Measurements from ENCODE around the gene DNAJA1. TPM values are rescaled to one million over a fixed set of nuclear protein-coding genes. Genes with fewer than 3 reads are reported as not detected.

The DNAJA1 gene
- total RNA-seq, 1 experiment from 2014 or later: 117 TPM

- BruUV-seq (replicated peaks): no TSS peak
- RAD21 ChIA-PET (ENCODE audit: low non-redundant PET in 1 of 2, low total read pairs in 2 of 2, uncharacterized antibody in 2 of 2, unreplicated experiment in 2 of 2): interaction anchor here in 1 of 2 experiments (1.7 kb wide), 1 partner anchor 143 kb away, joined by 4 read pairs; no protein-coding TSS in a partner anchor
- POLR2A ChIA-PET: no interaction called here
- TF ChIP-seq RAD21 (IDR thresholded peaks at IDR 0.05; ENCODE audit: low read depth) (no peak), ZNF274 (IDR thresholded peaks at IDR 0.05; ENCODE audit: low read depth, low read length) (no peak), EZH2 (IDR thresholded peaks at IDR 0.05) (no peak), CBX3 (IDR thresholded peaks at IDR 0.05; ENCODE audit: low read depth) (no peak), EZH2phosphoT487 (IDR thresholded peaks at IDR 0.05; ENCODE audit: borderline replicate concordance) (no peak), POLR2A (IDR thresholded peaks at IDR 0.05; ENCODE audit: borderline replicate concordance, extremely low read depth, insufficient read depth, insufficient read length) (no peak), ZFX (IDR thresholded peaks at IDR 0.05) (no peak), SIN3A (IDR thresholded peaks at IDR 0.05; ENCODE audit: low read depth) (no peak), SRF (IDR thresholded peaks at IDR 0.05; ENCODE audit: low read depth) (no peak), CEBPB (IDR thresholded peaks at IDR 0.05; ENCODE audit: low read depth) (no peak), CTCF (IDR thresholded peaks at IDR 0.05 in 2 of 3, conservative IDR thresholded peaks at IDR 0.05 in 1 of 3; ENCODE audit: borderline replicate concordance in 1 of 3, insufficient read depth in 1 of 3, low read depth in 2 of 3, low read length in 2 of 3) (no peak), TCF7L2 (IDR thresholded peaks at IDR 0.05; ENCODE audit: borderline replicate concordance, extremely low read depth, insufficient read depth, insufficient read length) (no peak), FOSL1 (IDR thresholded peaks at IDR 0.05; ENCODE audit: low read depth) (no peak), YY1 (IDR thresholded peaks at IDR 0.05; ENCODE audit: extremely low read depth, insufficient replicate concordance, low read depth, low read length) (no peak), POLR2AphosphoS5 (IDR thresholded peaks at IDR 0.05; ENCODE audit: low read depth, low read length) (no peak), REST (IDR thresholded peaks at IDR 0.05; ENCODE audit: low read depth) (no peak), MAX (IDR thresholded peaks at IDR 0.05) (no peak)
- TF ChIP-seq, protein P1, sequence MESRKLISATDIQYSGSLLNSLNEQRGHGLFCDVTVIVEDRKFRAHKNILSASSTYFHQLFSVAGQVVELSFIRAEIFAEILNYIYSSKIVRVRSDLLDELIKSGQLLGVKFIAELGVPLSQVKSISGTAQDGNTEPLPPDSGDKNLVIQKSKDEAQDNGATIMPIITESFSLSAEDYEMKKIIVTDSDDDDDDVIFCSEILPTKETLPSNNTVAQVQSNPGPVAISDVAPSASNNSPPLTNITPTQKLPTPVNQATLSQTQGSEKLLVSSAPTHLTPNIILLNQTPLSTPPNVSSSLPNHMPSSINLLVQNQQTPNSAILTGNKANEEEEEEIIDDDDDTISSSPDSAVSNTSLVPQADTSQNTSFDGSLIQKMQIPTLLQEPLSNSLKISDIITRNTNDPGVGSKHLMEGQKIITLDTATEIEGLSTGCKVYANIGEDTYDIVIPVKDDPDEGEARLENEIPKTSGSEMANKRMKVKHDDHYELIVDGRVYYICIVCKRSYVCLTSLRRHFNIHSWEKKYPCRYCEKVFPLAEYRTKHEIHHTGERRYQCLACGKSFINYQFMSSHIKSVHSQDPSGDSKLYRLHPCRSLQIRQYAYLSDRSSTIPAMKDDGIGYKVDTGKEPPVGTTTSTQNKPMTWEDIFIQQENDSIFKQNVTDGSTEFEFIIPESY (IDR thresholded peaks at IDR 0.05; ENCODE audit: extremely low read depth, insufficient replicate concordance, low read length): no peak
- TF ChIP-seq, protein P2, sequence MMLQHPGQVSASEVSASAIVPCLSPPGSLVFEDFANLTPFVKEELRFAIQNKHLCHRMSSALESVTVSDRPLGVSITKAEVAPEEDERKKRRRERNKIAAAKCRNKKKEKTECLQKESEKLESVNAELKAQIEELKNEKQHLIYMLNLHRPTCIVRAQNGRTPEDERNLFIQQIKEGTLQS (IDR thresholded peaks at IDR 0.05): no peak
- Histone ChIP-seq H3K27me3 (ENCODE audit: insufficient read depth, low read length) (no peaks in the 10 kb centered on the region), H3K27ac (ENCODE audit: low read depth, low read length) (no peak overlapping the region), H3K4me2 (ENCODE audit: low read length) (no peak overlapping the region), H3K79me2 (ENCODE audit: insufficient read depth, low read length) (no peaks in the 10 kb centered on the region), H3K4me1 (ENCODE audit: control insufficient read depth in 1 of 2, insufficient read depth in 2 of 2, low read length in 2 of 2) (peaks cover 0 to 10% of the 10 kb centered on the region in 2 experiments; a peak in 2 of 4 replicates), H3K9me3 (ENCODE audit: control insufficient read depth in 1 of 2, insufficient read depth in 1 of 2, low read depth in 1 of 2, low read length in 2 of 2) (no peaks in the 10 kb centered on the region), H2AFZ (ENCODE audit: low read depth, low read length, poor library complexity, severe bottlenecking) (no peak overlapping the region), H3K36me3 (ENCODE audit: control insufficient read depth in 1 of 2, insufficient read depth in 2 of 2, low read length in 2 of 2) (no peaks in the 10 kb centered on the region), H3K9ac (ENCODE audit: low read length) (no peak overlapping the region), H3K9me2 (ENCODE audit: insufficient read depth) (no peaks in the 10 kb centered on the region), H4K20me1 (ENCODE audit: insufficient read depth) (no peaks in the 10 kb centered on the region), H3K4me3 (replicated peaks in 1 of 2; ENCODE audit: low read depth in 1 of 2, low read length in 2 of 2) (no peak overlapping the region)
- CTCF ChIA-PET: interaction anchor here (0.9 to 1.0 kb wide), 2 partner anchors 88 to 143 kb away, joined by 4 read pairs; no protein-coding TSS in a partner anchor
- intact Hi-C loops (cut with micrococcal nuclease): no loop called here
- DNase-seq (ENCODE audit: low read depth, low spot score) (no peak), ATAC-seq (no peak)
Observed at GRCh38 chr9:33082538-33083326, 57.7 kb downstream of the DNAJA1 start.
